ENCODE measurements around the gene MMP15.
"Not testable (repeated sequence)": the region's sequence is repeated elsewhere in the genome, so short reads cannot be mapped to it uniquely, and the experiment has no call there.

The MMP15 gene

DNA sequence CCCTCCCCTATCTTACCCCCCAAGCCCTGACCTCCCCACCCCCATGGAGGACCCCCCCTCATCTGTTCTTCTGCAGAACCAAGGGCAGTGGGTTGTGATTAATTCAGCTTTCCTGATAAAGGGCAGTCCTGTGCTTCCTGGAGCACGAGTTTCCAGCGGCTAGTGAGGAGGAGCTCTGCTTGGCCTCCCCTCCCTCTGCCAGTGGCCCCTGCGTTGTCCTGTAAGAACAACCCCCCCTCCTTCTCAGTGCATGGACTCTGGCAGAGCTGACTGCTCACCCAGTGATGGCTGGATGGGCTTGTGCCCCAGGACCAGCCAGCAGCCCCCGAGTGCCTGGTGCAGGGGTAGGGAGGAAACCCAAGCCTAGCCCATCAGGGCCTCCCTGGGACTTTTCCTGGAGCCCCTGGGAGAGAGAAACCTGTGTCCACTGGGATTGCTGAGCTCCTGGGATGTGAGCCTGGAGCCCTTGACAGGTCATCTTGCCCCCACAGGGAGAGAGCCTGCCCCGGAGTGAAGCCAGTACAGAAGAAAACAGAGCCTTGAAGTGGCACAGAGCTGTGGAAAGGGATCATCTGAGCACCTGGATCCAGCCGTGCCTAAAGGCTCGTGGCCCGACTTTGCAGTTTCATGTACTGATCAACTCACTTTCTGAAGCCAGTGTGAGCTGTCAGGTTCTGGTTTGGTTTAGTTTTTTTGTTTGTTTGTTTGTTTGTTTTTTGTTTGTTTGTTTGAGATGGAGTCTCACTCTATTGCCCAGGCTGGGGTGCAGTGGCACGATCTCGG, 26.5 kb downstream of the MMP15 start:
- no peak for DNase-seq

DNA sequence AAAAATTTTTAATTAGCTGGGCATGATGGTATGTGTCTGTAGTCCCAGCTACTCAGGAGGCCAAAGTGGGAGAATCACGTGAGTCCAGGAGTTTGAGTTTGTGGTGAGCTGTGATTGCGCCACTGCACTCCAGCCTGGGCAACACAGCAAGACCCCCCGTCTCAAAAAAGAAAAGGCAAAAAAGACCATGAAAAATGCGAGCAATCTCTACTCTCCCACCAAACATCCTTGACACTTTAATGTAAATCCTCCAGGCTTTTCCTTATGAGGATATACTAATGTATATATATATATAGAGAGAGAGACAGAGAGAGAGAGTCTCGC, 28.1 kb downstream of the MMP15 start:
- DNase-seq: no peak

DNA sequence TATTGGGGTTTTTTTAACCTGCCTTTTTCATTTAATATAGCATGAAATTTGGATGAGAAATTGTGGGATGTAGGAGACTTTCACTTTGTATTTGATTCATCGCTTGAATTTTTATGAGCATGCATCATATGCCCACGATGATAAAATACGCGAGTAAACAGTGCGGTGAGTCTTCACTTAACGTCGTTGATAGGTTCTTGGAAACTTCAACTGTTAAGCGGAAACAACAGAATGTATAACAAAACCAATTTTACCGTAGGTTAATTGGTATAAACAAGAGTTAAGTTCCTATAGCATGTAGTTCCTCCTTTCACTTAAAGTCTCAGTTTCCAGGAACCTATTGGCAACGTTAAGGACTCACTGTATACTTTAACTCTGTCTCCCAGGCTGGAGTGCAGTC, 28.7 kb downstream of the MMP15 start:
- DNase-seq: no peak

DNA sequence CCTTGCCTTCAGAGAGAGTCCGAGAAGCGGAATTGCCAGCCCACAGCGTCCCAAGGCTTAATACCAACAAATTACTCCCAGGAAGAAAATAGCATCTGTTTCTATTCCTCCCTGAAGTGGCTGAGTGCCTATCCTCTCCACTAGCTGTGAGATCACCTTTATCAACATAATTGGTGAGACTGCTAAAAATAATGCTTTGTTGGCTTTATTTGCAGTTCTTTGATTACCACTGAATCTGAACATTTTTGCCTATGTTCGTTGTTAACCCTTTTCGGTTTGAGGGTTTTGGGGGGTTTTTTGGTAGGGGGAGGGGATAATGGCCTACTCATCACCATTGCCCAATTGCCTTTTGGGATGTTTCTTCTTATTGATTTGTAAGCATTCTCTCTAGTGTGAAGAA, 31.0 kb downstream of the MMP15 start:
- no peak for DNase-seq

DNA sequence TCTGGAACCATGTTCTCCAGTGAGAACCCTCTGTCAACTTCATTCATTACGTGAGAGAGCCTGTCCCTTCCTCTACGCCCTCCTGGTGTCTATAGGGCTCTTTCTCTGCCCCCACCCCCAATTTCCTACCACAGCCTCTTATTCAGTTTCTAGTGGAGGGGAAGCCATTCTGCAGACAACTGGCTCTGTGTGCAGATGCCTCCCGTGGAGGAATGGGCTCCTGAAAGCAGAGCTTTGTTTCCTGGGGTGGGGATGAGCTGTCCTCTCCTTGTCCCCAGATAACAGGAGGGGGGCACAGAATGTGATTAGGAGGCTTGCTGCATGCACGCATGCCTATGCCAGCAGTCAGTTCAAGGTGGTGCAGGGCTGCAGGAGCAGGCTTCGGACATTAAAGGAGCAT, 31.6 kb downstream of the MMP15 start:
- DNase-seq: no peak

DNA sequence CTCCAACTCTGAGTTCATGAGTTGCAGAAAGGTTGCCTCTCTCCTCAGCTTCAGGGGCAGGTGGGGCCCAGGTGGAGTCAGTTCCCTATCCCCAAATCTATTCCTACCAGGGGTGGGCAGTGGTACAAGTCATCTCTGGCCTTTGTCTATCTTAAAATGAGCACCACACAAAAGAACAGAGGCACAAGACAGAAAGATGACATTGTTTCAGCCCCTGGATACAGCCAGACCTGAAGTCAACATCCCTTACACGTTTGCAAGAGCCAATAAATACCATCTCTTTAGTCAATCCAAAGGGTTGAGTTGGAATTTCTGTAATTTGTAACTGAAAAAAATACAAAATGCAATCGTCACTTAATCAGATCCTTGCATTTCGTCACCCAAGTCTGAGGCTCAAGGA, 32.2 kb downstream of the MMP15 start:
- no peak for DNase-seq

DNA sequence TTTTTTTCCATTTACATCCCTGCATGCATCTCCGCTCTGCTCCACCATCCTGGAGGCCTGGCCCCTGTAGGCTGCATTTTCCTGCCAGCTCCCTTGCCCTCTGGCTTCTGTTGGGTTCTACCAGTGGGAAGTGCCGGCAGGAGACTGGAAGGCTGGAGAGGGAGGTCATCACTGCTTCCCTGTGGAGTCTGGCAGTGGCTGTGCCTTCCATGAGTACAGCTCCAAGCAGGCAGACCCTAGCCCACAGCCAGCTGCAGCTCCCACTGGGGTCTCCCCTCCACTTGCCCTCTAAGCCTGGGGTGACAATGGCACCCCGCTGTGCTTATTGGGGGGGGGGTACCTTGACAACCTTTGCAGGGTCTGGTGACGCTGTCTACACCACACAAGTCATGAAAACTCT, 37.3 kb downstream of the MMP15 start:
- DNase-seq: no peak

DNA sequence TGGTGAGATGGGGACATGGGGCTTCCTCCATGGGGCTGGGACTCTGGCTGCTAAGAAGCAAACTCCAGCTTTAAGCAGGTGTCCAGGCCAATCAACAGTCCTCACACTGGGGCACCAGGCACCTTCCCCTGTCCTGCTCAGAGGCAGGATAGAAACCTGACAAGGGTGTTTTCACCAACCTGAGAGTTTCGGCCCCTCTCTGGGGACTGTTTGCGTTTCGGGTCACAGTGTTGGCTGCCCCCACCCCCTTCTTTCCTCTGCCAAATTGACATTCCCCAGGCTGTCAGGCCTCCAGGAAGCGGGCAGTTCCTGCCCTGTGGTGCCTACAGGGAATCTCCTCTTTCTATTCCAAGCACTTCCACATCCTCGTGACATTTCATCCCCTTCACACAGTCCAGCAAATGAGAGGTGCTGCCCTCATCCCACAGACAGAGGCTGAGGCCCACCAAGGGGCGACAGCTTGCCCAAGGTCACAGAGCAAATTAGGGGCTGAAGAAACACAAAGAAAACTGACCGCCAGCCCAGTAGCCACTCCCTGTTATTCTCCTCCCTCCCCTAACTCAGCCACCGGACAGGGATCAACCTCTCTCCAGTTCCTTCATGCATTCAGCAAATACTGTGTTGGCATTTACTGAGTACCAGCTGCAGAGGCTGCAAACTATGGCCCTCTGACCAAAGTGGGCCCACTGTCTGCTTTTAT, 38.0 kb downstream of the MMP15 start:
- no peak for DNase-seq

DNA sequence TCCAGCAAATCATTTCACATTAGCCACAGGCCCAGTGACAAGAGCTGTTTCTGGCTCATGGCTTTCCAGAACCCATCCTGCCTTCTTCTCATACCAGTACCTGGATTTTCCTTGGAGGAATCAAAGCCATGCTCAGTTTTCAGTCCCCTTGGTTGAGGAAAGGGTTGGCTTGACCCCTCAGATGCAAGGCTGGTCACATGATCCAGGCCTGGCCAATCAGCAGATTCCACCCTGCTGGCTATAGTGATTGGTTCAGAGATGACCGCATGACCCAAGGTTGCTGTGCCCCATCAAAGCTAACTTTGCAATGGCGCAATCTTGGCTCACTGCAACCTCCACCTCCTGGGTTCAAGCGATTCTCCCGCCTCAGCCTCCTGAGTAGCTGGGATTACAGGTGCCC, 45.0 kb downstream of the MMP15 start:
- no peak for DNase-seq

DNA sequence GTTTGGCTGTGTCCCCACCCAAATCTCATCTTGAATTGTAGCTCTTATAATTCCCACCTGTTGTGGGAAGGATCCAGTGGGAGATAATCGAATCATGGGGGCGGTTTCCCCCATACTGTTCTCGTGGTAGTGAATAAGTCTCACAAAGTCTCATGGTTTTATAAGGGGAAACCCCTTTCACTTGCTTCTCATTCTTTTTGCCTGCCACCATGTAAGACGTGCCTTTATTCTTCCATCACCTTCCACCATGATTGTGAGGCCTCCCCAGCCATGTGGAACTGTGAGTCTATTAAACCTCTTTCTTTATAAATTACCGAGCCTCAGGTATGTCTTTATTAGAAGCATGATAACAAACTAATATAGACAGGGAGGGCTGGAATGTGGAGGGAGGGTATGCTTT, 46.6 kb downstream of the MMP15 start:
- DNase-seq: not testable (repeated sequence)

DNA sequence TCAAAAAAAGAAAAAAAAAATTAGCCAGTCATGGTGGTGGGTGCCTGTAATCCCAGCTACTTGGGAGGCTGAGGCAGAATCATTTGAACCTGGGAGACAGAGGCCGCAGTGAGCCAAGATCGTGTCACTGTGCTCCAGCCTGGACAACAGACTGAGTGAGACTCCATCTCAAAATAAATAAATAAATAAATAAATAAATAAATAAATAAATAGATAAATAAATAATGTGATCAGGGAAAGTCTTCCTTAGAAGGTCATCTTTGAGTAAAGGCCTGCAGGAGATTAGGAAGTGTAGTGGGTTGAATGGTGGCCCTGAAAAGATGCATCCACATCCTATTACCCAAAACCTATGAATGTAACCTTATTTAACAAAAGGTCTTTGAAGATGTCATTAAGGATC, 47.5 kb downstream of the MMP15 start:
- DNase-seq: not testable (repeated sequence)

DNA sequence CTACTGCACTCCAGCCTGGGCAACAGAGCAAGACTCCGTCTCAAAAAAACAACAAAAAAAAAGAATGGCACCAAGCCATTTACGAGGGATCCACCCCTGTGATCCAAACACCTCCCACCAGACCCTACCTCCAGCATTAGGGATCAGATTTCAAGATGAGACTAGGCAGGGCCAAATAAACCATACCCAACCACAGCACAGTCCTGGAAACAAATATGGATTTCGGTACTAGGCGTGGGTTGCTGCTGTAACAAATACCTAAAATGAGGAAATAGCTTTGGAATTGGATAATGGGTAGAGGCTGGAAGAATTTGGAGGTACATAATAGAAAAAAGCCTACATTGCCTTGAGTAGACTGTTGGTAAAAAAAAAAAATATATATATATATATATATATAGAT, 49.1 kb downstream of the MMP15 start:
- no peak for DNase-seq

DNA sequence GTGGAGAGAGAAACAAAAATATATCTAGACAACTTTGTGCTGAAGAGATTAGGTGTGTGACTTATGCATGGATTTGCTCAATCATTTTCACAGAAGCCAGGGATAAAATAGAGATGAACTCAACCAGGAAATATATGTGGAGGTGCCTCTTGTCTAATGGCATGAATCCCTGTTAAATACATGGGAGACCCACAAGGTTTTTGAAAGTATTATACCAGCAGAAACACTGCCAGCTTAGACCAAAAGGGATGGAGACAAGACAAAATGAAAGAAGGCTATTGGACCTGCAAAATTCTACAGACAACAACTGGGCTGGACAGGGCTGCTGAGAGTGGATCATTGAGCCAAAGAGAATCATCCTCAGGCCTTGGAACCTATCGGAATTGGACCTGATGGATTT, 51.0 kb downstream of the MMP15 start:
- DNase-seq: no peak

DNA sequence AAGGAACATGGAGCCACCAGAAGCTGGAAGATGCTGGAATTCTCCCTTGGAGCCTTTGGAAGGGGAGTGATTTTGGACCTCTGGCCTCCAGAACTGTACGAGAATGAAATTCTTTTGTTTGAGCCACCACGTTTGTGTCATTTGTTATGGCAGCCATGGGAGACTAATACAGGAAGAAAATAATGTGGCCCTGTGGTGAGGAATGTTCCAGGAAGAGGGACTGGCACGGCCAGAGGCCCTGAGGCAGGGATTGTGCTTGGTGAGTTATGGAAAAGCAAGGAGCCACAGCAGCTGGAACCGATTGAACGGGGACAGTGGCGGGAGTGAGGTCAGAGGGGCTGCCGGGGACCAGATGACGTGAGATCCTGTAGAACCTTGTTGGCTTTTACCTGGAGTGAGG, 52.2 kb downstream of the MMP15 start:
- no peak for DNase-seq

DNA sequence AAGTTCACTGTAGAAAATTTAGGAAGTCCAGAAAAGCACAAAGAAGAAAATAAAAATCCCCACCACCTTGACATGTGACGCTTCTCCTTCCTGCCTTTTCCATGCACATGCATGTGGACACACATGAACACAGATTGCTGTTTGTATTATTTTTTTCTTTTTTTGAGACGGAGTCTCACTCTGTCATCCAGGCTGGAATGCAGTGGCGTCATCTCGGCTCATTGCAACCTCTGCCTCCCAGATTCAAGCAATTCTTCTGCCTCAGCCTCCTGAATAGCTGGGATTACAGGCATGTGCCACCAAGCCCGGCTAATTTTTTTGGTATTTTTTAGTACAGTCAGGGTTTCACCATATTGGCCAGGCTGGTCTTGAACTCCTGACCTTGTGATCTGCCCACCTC, 55.1 kb downstream of the MMP15 start:
- not testable (repeated sequence) for DNase-seq

DNA sequence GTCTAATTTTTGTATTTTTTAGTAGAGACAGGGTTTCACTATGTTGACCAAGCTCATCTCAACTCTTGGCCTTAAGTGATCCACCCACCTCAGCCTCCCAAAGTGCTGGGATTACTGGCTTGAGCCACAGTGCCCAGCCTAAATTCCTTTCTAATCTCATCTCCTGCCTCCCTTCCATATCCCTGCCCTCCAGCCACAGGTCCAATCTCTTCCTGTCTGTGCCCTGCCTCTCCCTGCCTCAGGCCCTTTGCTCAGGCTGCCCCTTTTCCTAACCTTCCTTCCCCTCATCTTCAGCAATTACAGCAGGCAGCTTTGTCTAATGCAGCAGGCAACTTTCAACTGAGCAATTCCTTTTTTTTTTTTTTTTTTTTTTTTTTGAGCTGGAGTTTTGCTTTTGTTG, 56.8 kb downstream of the MMP15 start:
- DNase-seq: no peak

DNA sequence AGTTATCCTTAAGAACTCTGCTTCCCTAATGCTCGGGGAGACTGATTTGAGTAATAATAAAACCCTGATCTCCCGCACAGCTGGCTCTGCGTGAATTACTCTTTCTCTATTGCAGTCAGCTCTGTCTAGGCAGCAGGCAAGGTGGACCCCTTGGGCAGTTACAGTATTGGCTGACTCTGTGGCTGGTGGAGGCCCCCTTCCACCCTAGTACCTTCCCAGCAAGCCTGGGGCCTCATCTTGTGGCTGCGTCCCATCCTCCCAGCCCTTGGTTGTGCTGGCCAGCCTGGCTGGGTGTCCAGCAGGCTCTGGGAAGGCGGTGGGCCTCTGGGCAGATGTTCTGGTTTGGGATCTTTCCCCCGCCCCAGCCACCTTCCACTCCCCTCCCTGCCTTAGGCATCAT, 59.1 kb downstream of the MMP15 start:
- DNase-seq: no peak

DNA sequence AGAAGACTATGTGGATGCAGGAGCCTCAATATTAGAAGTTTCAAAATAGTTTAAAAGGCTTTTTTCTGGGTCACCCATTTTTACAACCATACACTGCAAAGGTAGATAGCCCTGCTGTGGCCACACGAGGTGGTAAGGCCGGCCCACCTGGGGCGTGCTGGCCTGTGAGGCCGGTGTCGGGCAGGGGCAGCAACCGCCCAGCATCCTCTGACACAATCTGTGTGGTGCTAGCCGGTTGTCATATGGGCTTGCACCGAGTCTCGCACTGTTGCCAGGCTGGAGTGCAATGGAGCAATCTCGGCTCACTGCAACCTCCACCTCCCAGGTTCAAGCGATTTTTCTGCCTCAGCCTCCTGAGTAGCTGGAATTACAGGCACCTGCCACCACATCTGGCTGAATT, 59.6 kb downstream of the MMP15 start:
- DNase-seq: no peak

DNA sequence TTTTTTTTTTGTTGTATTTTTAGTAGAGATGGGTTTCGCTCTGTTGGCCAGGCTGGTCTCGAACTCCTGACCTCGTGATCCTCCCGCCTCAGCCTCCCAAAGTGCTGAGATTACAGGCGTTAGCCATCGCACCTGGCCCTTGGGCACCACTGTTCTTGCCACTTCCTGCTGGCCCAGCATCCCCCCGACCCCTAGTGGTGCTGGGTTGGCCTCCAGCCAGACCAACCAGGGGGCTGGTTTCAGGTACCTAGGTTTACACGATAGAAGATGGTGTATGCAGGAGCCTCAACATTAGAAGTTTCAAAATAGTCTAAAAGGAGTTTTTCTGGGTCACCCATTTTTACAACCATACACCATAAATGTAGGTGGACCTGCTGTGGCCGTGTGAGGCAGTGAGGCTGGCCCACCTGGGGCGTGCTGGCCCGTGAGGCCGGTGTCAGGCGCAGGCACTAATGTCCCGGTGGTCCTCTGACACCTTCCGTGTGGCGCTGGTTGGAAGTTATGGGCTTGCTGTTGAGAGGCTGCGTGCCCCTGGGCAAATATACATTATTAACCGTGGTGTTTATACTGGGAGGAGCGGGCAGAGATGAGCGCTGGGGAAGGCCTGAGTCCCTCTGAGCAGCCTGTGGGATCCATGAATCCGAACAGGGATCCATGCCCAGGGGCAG, 60.2 kb downstream of the MMP15 start:
- no peak for DNase-seq

DNA sequence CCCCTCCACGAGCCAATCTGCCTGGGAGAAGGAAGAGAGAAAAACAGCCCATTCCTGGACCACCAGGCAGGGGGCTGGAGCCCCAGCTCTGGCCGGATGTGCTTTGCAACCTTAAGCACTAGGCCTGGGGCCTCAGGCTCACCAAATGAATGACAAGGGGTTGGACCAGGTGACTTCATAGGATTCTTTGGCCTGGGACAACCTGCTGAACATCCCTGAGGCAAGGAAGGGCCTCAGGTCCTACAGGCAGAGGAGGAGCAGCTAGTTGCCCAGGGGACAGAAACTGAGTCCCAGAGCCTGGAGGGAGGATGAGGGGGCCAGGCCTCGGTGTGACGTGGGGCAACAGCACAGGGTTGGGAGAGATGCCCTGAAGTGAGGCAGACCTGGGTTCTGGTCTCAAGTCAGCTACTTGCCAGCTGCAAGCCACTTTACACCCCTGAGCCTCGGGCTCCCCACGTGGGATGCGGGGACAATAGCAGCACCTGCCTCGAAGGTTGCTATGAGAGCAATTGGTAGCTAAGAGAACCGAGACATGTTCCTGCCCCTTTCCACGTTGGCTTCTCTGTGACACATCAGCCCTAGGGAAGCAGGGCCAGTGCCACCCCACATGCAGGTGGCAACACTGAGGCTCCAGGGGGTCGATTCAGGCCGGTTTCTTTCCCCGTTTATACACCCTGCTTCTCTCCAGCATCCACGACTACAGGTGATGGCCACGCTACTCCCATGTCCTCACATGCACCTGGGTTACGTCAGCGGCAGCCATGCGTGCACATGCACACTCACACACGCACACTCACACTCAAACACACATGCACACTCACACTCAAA, 61.0 kb downstream of the MMP15 start:
- DNase-seq: no peak

DNA sequence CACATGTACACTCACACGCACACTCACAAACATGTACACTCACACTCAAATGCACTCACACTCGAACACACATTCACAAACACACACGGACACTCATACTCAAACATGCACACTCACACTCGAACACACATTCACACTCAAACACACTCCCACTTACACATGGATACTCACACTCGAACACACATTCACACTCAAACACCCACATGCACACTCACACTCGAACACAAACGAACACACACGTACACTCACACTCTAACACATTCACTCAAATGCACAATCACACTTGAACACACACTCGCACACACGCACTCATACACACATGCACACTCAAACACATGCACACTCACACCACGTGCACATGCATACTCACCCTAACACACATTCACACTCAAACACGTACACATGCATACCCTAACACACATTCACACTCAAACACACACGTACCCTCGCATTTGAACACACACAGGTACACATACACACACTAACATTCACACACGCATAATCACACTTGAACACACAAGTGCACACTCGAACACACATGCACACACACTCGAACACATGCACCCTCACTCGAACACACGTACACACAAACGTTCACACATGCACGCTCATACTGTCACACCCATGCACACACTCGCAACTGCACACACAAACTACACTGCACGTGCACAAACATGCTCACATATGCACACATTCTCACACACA, 61.8 kb downstream of the MMP15 start:
- DNase-seq: no peak

DNA sequence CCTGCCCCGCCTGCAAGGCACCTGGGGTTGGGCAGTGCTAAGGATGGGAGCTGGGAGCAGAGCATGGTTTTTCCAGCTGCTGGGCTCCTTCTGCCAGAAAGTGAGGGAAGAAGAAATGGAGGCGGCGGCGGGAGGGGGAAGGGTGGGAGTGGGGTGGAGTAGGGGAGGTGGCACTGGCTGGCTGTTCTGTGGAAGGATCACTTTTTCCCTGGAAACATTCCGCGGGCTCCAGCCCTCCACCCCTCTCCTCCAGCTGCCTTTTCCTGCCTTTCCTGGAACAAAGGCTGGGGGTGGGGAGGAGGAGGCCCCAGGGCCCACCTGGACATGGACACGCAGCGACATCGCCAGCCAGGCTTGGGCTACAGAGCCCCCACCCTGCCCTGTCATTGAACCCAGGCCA, 62.5 kb downstream of the MMP15 start:
- DNase-seq: no peak

DNA sequence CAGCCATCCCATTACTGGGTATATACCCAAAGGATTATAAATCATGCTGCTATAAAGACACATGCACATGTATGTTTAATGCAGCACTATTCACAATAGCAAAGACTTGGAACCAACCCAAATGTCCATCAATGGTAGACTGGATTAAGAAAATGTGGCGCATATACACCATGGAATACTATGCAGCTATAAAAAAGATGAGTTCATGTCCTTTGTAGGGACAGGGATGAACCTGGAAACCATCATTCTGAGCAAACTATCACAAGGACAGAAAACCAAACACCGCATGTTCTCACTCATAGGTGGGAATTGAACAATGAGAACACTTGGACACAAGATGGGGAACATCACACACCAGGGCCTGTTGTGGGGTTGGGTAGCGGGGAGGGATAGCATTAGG, 64.8 kb downstream of the MMP15 start:
- not testable (repeated sequence) for DNase-seq

Data from DMS79 treated with DMSO at 0.1 percent for 48 hours (cell line).